Mucosa of descending colon (tissue), 3 donors: ENCODE results near the gene ANKMY1. TPM values are rescaled to one million over a fixed set of nuclear protein-coding genes. Genes with fewer than 3 reads are reported as not detected.

Experiments
- ATAC-seq: fragments of 200-7000 bp; cut with Tn5 transposase; one replicate; pipeline ENCODE4 v1.9.1; 2020; ENCODE audit warnings: mild to moderate bottlenecking, moderate library complexity
- DNase-seq, 3 donors: peaks; one replicate each; pipeline ENCODE4 v3.0.0-alpha.2; 2020
- H3K36me3 ChIP-seq: fragments of 200-600 bp; one replicate; pipeline ENCODE4 v1.8.0; 2021; ENCODE audit warnings: low read depth, mild to moderate bottlenecking
- H3K4me1 ChIP-seq: fragments of 200-600 bp; one replicate; pipeline ENCODE4 v1.8.0; 2021; ENCODE audit warnings: low read depth, mild to moderate bottlenecking
- H3K4me3 ChIP-seq: fragments of 200-600 bp; one replicate; pipeline ENCODE4 v1.8.0; 2021; ENCODE audit warnings: mild to moderate bottlenecking
- H3K9me3 ChIP-seq: fragments of 200-600 bp; one replicate; pipeline ENCODE4 v1.8.0; 2021; ENCODE audit warnings: mild to moderate bottlenecking
- CTCF ChIP-seq: fragments of 200-600 bp; IDR thresholded peaks from one replicate; pipeline ENCODE4 v1.8.0; 2022; ENCODE audit warnings: antibody characterized with exemption, mild to moderate bottlenecking
- intact Hi-C, 2 donors: fragments of 100-400 bp; cut with DNase I in 1 of 2; cut with micrococcal nuclease in 1 of 2; formaldehyde crosslinking; loops; one replicate each; pipeline versions ENCODE4 v1.11.0 to v1.11.1; 2022; cut with DNase I, micrococcal nuclease
- total RNA-seq, 3 donors: library from RNA; stranded (reverse); fragmentation: NEBNext Ultra II Directional in 2 of 3; extraction: Animal tissue kit (Norgen Biotek cat#: 25700) in 2 of 3; gene quantifications; one replicate each; pipeline versions ENCODE4 v1.2.1 to v1.2.4, GENCODE V29; 2021 to 2023
- donor health status: DM: no; HTN: no; CAD: no; lungs with moderate emphysema.
- donor health status: DM: no; HTN: no; CAD: no.
- donor health status: DM: no; HTN: yes; CAD: no.

ANKMY1 gene
- total RNA-seq, 3 donors from 2014 or later = 23.0 to 32.7 (median 23.5) TPM

GRCh38 chr2:240579771-240580614 is 22.2 kb upstream of the ANKMY1 start:
- peak; percentile 55 for TF ChIP-seq CTCF
- Histone ChIP-seq H3K4me3 (no peak overlapping the region), H3K36me3 (peaks cover 3% of the 10 kb centered on the region), H3K9me3 (no peaks in the 10 kb centered on the region), H3K4me1 (peaks cover 18% of the 10 kb centered on the region)
- ATAC-seq (peak; percentile 87), DNase-seq (peak; percentile 80 to 86 (median 82))
- intact Hi-C loops = no loop called here

GRCh38 chr2:240579071-240579762 is 21.4 kb upstream of the ANKMY1 start:
- peak in 1 of 3 donors; percentile 59 for DNase-seq
- no peak overlapping the region for H3K4me3 ChIP-seq
- peaks cover 3% of the 10 kb centered on the region for H3K36me3 ChIP-seq
- no peaks in the 10 kb centered on the region for H3K9me3 ChIP-seq
- TF ChIP-seq CTCF = no peak
- intact Hi-C loops = no loop called here
- peak; percentile 2 for ATAC-seq
- peaks cover 11% of the 10 kb centered on the region for H3K4me1 ChIP-seq

GRCh38 chr2:240578488-240578887 is 20.7 kb upstream of the ANKMY1 start:
- ATAC-seq = no peak
- Histone ChIP-seq H3K36me3 (peaks cover 3% of the 10 kb centered on the region), H3K4me3 (no peak overlapping the region), H3K9me3 (no peaks in the 10 kb centered on the region), H3K4me1 (peaks cover 11% of the 10 kb centered on the region)
- peak in 1 of 3 donors; percentile 46 for DNase-seq
- no peak for TF ChIP-seq CTCF
- intact Hi-C loops = no loop called here

GRCh38 chr2:240578110-240578450 is 20.3 kb upstream of the ANKMY1 start:
- Histone ChIP-seq H3K36me3 (peaks cover 3% of the 10 kb centered on the region), H3K4me3 (no peak overlapping the region), H3K4me1 (peaks cover 11% of the 10 kb centered on the region), H3K9me3 (no peaks in the 10 kb centered on the region)
- no peak for TF ChIP-seq CTCF
- peak in 1 of 3 donors; percentile 44 for DNase-seq
- intact Hi-C loops = no loop called here
- ATAC-seq = no peak

- peaks cover 11% of the 10 kb centered on the region for H3K4me1 ChIP-seq
- ATAC-seq = no peak
Measured at GRCh38 chr2:240577281-240578109, 19.7 kb upstream of the ANKMY1 start.

More at GRCh38 chr2:240577281-240578109, 19.7 kb upstream of the ANKMY1 start:
- H3K36me3 ChIP-seq = peaks cover 4% of the 10 kb centered on the region
- H3K4me3 ChIP-seq = no peak overlapping the region
- intact Hi-C loops = no loop called here
- DNase-seq = peak in 1 of 3 donors; percentile 40
- TF ChIP-seq CTCF = no peak
- H3K9me3 ChIP-seq = no peaks in the 10 kb centered on the region
